ENCODE measurements around the gene ZNF785.
A peak's percentile ranks its signal among the peaks of the same experiment; 100 is the strongest.
"Not testable (repeated sequence)": the region's sequence is repeated elsewhere in the genome, so short reads cannot be mapped to it uniquely, and the experiment has no call there.

Gene ZNF785

DNA sequence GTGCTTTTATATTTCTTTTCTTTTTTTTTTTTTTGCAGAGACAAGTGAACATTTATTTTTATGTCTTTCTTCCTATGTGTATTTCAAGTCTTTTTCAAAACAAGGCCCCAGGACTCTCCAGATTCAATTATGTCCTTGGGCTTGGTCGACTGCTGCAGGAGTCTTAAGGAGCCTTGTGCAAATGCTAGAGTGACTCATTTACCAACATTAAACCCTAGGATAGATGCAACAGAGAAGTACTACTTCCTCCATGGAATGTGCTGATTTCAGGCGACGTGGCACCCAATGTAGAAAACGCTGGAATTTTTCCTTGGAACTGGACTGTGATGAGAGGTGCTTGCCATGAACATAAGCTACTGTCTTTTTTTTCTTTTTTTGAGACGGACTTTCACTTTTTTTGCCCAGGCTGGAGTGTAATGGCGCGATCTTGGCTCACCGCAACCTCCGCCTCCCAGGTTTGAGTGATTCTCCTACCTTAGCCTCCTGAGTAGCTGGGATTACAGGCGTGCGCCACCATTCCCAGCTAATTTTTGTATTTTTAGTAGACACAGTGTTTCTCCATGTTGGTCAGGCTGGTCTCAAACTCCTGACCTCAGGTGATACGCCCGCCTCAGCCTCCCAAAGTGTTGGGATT, 49.0 kb downstream of the ZNF785 start:
- not testable (repeated sequence) for DNase-seq

DNA sequence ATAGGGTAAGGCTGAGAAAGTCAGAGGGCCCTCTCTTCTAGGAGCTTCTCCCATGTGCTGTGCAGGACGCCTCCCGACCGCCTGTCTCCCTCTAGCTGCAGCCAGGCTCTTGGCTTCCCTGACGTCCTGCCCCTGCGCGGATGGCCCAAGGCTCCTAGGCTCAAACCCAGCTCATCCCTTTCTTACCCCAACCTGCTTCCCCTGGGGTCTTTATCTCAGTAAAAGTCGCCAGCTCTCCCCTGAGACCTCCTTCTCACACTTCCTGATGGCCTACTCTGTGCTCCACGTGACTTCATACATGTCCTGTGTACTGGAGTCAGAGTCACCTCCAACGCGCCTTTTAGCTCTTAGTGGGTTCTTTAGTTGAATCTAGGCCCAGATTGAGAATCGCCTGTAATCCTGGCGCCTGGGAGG, 49.7 kb downstream of the ZNF785 start:
- peak in 1 of 2 experiments; percentile 66 for DNase-seq

DNA sequence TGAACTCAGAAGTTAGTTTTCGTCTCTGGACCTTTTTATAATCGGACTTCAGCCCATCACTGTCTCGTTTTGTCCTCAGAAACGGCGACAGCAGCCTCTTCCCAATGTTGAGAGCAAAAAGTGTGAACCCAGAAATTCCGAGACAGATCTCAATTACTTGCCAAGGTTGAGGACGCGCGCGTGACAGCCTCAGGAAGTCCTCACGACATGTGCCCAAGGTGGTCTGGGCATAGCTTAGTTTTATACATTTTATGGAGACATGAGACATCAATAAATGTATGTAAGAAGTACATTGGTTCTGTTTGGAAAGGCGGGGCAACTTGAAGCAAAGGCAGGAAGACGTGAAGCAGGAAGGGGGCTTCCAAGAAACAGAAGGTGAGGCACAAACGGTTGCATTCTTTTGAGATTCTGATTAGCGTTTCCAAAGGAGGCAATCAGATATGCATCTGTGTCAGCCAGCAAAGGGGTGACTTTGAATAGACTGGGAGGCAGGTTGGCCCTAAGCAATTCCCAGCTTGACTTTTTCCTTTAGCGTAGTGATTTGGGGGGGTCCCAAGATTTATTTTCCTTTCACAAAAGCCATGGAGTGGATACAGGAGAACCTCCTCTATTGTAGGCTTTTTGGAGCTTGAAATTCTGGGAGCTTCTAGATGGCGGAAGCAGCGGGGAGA, 50.3 kb downstream of the ZNF785 start:
- DNase-seq = peak in 1 of 2 experiments; percentile 66

GRCh38 chr16:30534368-30535105, 51.0 kb downstream of the ZNF785 start, which contains the start of gene ZNF747:
Gene ZNF747, minus strand, starts transcription at chr16:30534858. Its CDS starts 179 bp downstream, at chr16:30534679.
- DNase-seq = peak; percentile 91 to 93

DNA sequence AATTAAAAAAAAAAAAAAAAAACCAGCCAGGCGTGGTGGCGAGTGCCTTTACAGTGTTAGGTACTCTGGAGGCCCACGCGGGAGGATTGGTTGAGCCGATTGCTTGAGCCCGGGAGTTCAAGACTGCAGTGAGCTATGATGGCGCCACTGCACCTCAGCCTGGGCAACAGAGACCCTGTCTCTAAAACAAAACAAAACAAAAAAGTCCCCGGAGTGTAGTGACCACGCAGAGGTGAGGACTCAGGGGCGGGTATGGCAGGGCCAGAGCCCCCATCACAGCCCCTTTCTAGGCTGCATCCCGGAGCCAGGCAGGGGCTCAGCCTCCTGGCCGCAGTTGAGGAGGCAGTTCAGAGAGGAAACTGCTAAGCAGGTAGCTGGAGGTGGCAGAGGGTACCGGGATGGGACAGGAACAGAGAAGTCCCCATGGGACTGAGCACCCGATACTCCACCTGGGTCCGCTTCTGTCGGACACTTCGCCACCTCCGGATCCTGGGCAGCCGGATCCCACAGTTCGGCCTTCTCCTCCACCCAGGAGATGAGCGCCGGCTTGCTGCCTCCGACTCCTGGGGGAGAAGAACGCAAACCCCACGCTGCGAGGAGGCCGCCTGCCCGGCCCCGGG, 51.6 kb downstream of the ZNF785 start:
- DNase-seq = no peak

DNA sequence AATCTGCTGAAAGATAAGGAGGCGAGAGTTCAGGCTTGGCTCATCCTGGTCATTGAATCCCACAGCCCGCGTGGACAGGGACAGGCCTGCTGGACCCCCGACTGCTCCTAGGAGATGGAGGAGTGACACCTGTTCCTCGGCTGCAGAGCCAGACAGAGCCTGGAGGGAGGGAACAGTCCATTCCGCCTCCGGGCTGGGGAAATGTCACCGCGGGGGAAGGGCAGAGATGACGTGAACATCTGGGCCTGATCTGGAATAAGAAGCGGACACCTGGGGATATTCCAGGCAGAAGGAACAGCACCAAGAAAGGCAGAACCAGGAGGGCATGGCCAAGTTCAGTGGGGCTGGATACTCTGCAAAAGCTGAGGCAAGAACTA, 52.4 kb downstream of the ZNF785 start:
- DNase-seq = no peak

- no peak for DNase-seq
Observed at GRCh38 chr16:30532285-30533145, 53.0 kb downstream of the ZNF785 start.
